A549 (cell line): ENCODE measurements around the gene TNS1.

Source experiments
- BHLHE40 ChIP-seq: IDR thresholded peaks from 2 replicates; pipeline ENCODE4 v1.6.1; 2012; ENCODE audit warnings: low read depth, low read length, inconsistent platforms
- EP300 ChIP-seq, 2 experiments: fragments of >200 bp; sonication (Bioruptor Twin); formaldehyde crosslinking; IDR thresholded peaks; 2 replicates in 1 of 2; 3 replicates in 1 of 2; pipeline ENCODE4 v1.6.1; 2016 to 2017
- HDAC2 ChIP-seq: fragments of 200-600 bp; sonication (generic); IDR thresholded peaks from 2 replicates; pipeline ENCODE4 v1.6.1; 2016
- HOXA7 ChIP-seq: fragments of 250-450 bp; sonication (Bioruptor Pico); IDR thresholded peaks from 2 replicates; pipeline ENCODE4 v1.5.0; 2020; ENCODE audit warnings: mild to moderate bottlenecking, moderate library complexity
- JUN ChIP-seq, 2 experiments: fragments of >200 bp; sonication (Bioruptor Twin); formaldehyde crosslinking; IDR thresholded peaks; 2 replicates in 1 of 2; 3 replicates in 1 of 2; pipeline ENCODE4 v1.6.1; 2016 to 2017
- MAZ ChIP-seq: fragments of 150-350 bp; IDR thresholded peaks from 2 replicates; pipeline ENCODE4 v1.6.1; 2014; ENCODE audit warnings: antibody characterized with exemption, low read depth, low read length, borderline replicate concordance
- POLR2A ChIP-seq: IDR thresholded peaks from 2 replicates; pipeline ENCODE4 v1.6.1; 2012; ENCODE audit warnings: mild to moderate bottlenecking, low read length
- RFX5 ChIP-seq: fragments of 450-650 bp; IDR thresholded peaks from 2 replicates; pipeline ENCODE4 v1.7.1; 2014; ENCODE audit warnings: antibody characterized with exemption, mild to moderate bottlenecking, moderate library complexity
- TF ChIP-seq, protein P1 (sequence below): fragments of >200 bp; sonication (Bioruptor Twin); formaldehyde crosslinking; IDR thresholded peaks from 3 replicates; pipeline ENCODE4 v1.5.1; 2016

GRCh38 chr2:217889656-217890055 is 113.1 kb downstream of the TNS1 start:
- TF ChIP-seq EP300 (IDR thresholded peaks at IDR 0.05) (no peak), POLR2A (no peak), BHLHE40 (no peak), MAZ (no peak), HDAC2 (no peak), HOXA7 (CRISPR knock-in tag) (no peak), RFX5 (no peak), JUN (IDR thresholded peaks at IDR 0.05) (no peak)
- TF ChIP-seq, protein P1, sequence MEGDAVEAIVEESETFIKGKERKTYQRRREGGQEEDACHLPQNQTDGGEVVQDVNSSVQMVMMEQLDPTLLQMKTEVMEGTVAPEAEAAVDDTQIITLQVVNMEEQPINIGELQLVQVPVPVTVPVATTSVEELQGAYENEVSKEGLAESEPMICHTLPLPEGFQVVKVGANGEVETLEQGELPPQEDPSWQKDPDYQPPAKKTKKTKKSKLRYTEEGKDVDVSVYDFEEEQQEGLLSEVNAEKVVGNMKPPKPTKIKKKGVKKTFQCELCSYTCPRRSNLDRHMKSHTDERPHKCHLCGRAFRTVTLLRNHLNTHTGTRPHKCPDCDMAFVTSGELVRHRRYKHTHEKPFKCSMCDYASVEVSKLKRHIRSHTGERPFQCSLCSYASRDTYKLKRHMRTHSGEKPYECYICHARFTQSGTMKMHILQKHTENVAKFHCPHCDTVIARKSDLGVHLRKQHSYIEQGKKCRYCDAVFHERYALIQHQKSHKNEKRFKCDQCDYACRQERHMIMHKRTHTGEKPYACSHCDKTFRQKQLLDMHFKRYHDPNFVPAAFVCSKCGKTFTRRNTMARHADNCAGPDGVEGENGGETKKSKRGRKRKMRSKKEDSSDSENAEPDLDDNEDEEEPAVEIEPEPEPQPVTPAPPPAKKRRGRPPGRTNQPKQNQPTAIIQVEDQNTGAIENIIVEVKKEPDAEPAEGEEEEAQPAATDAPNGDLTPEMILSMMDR: no peak
